A673 (cell line): Measurements from ENCODE around the gene JPT1.

Source experiments
- EZH2 ChIP-seq: fragments of 200-600 bp; sonication (generic); IDR thresholded peaks from 2 replicates; pipeline ENCODE4 v1.6.1; 2017; ENCODE audit warnings: borderline replicate concordance, low read depth, mild to moderate bottlenecking, mixed read lengths, antibody characterized with exemption, low read length; ENCODE audit not compliant: poor library complexity, severe bottlenecking
- TF ChIP-seq, protein P1 (sequence below): fragments of 300-800, 200-600 bp; sonication (generic); conservative IDR thresholded peaks from 2 replicates; pipeline ENCODE4 v1.5.1; 2017; ENCODE audit warnings: low read depth, mild to moderate bottlenecking, antibody characterized with exemption, low read length, moderate library complexity, mixed read lengths

DNA sequence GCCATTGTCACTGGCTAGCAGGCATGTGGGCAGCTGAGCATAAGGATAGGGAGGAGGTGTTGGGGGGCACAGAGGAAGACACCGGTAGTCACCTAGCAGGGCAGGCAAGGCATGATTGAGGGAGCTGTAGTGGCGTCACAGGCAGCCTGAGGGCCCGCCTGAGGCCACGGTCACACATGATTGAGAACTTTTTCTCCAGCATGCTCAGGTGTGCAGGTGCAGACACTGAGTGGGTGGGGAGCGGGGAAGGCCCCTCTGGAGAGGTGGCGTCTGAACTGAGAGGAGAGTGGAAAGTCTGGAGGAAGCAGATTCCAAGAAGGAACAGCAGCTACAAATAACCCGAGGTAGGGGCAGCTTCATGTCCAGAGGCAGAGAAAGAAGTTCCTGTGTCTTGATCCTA lies 55.5 kb downstream of the JPT1 start:
- TF ChIP-seq EZH2: no peak
- TF ChIP-seq, protein P1, sequence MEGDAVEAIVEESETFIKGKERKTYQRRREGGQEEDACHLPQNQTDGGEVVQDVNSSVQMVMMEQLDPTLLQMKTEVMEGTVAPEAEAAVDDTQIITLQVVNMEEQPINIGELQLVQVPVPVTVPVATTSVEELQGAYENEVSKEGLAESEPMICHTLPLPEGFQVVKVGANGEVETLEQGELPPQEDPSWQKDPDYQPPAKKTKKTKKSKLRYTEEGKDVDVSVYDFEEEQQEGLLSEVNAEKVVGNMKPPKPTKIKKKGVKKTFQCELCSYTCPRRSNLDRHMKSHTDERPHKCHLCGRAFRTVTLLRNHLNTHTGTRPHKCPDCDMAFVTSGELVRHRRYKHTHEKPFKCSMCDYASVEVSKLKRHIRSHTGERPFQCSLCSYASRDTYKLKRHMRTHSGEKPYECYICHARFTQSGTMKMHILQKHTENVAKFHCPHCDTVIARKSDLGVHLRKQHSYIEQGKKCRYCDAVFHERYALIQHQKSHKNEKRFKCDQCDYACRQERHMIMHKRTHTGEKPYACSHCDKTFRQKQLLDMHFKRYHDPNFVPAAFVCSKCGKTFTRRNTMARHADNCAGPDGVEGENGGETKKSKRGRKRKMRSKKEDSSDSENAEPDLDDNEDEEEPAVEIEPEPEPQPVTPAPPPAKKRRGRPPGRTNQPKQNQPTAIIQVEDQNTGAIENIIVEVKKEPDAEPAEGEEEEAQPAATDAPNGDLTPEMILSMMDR: no peak
